GM12878 (cell line): ENCODE data around the gene PITPNB. TPM values are rescaled to one million over a fixed set of nuclear protein-coding genes. Genes with fewer than 3 reads are reported as not detected.

Source experiments
- ATAC-seq: fragments of 200-7000 bp; cut with Tn5 transposase; 3 replicates; pipeline ENCODE4 v1.9.1; 2020; ENCODE audit warnings: mild to moderate bottlenecking, moderate library complexity
- BruUV-seq: library from RNA; stranded (reverse); fragments of 400-500 nt; replicated peaks from 2 replicates; lab custom pipeline; 2021; lab: Mats Ljungman, UMichigan
- CTCF ChIA-PET: fragments of 300-600 bp; sonication (Branson Sonifier 250); formaldehyde crosslinking; extraction: SDS; loops from one replicate; lab custom pipeline; 2021; ENCODE audit warnings: inconsistent platforms; lab: Yijun Ruan, JAX
- POLR2A ChIA-PET: fragments of 350-600 bp; formaldehyde crosslinking; extraction: SDS; loops from one replicate; lab custom pipeline; 2021; ENCODE audit warnings: inconsistent platforms; lab: Charles Lee
- RAD21 ChIA-PET: fragments of 300-600 bp; sonication (Branson Sonifier 250); formaldehyde crosslinking; loops from one replicate; lab custom pipeline; 2023; ENCODE audit warnings: antibody characterized with exemption; ENCODE audit not compliant: unreplicated experiment; lab: Charles Lee
- SMC1A ChIA-PET: fragments of 300-600 bp; sonication (Branson Sonifier 250); formaldehyde crosslinking; loops from one replicate; lab custom pipeline; 2023; ENCODE audit not compliant: unreplicated experiment, uncharacterized antibody; lab: Charles Lee
- DNase-seq: peaks from one replicate; pipeline ENCODE4 v3.0.0-alpha.2; 2011; ENCODE audit warnings: low read depth, low spot score
- FAIRE-seq: peaks from 3 replicates; lab custom pipeline; 2011; peaks lifted over from hg19 to GRCh38; lab: Jason Lieb, UNC
- H2AFZ ChIP-seq: 2 replicates; pipeline ENCODE4 v1.6.0; 2011; ENCODE audit warnings: low read depth, low read length, control low read depth; ENCODE audit not compliant: control insufficient read depth
- H3K27ac ChIP-seq: 2 replicates; pipeline ENCODE4 v1.5.1; 2011; ENCODE audit warnings: control low read depth; ENCODE audit not compliant: control insufficient read depth, insufficient read depth
- H3K27me3 ChIP-seq, 2 experiments: replicated peaks in 1 of 2; 2 replicates each; pipeline versions ENCODE4 v1.6.0 to v1.6.1; 2011; ENCODE audit warnings: low read length in 1 of 2; ENCODE audit not compliant: control insufficient read depth in 2 of 2, insufficient read depth in 2 of 2
- H3K36me3 ChIP-seq, 2 experiments: 2 replicates each; pipeline ENCODE4 v1.5.1; 2011; ENCODE audit warnings: low read length in 1 of 2; ENCODE audit not compliant: control insufficient read depth in 2 of 2, insufficient read depth in 2 of 2
- H3K4me1 ChIP-seq: 2 replicates; pipeline ENCODE4 v1.6.1; 2011; ENCODE audit warnings: mild to moderate bottlenecking, low read length, moderate library complexity, mixed read lengths; ENCODE audit not compliant: control insufficient read depth, insufficient read depth
- H3K4me2 ChIP-seq: 2 replicates; pipeline ENCODE4 v1.6.0; 2011; ENCODE audit warnings: control low read depth; ENCODE audit not compliant: control insufficient read depth, insufficient read depth
- H3K4me3 ChIP-seq: fragments of 200-600 bp; sonication (generic); 2 replicates; pipeline ENCODE4 v1.5.1; 2016
- H3K79me2 ChIP-seq: 2 replicates; pipeline ENCODE4 v1.6.0; 2011; ENCODE audit warnings: low read length; ENCODE audit not compliant: control insufficient read depth, insufficient read depth
- H3K9ac ChIP-seq: 2 replicates; pipeline ENCODE4 v1.8.0; 2011; ENCODE audit warnings: low read length, control low read depth, mixed read lengths; ENCODE audit not compliant: control insufficient read depth, insufficient read depth
- H3K9me3 ChIP-seq: replicated peaks from 3 replicates; pipeline ENCODE4 v1.5.1; 2011; ENCODE audit warnings: mild to moderate bottlenecking, low read length; ENCODE audit not compliant: control insufficient read depth, insufficient read depth
- H4K20me1 ChIP-seq: 2 replicates; pipeline ENCODE4 v1.6.0; 2011; ENCODE audit not compliant: control insufficient read depth, insufficient read depth
- BCL3 ChIP-seq: IDR thresholded peaks from 2 replicates; pipeline ENCODE4 v1.6.1; 2011; ENCODE audit warnings: borderline replicate concordance, low read depth, mild to moderate bottlenecking, moderate library complexity, low read length; ENCODE audit not compliant: insufficient read depth, poor library complexity, severe bottlenecking
- CUX1 ChIP-seq: IDR thresholded peaks from 2 replicates; pipeline ENCODE4 v1.6.1; 2012; ENCODE audit warnings: improper control_type of control experiment, low read depth, low read length; ENCODE audit not compliant: insufficient replicate concordance
- HCFC1 ChIP-seq: fragments of 150-350 bp; IDR thresholded peaks from 2 replicates; pipeline ENCODE4 v1.6.1; 2014; ENCODE audit warnings: low read length
- MYB ChIP-seq: fragments of 150-350 bp; IDR thresholded peaks from 2 replicates; pipeline ENCODE4 v1.6.1; 2014; ENCODE audit warnings: mild to moderate bottlenecking, low read depth, low read length, borderline replicate concordance
- SIN3A ChIP-seq: IDR thresholded peaks from 2 replicates; pipeline ENCODE4 v1.6.1; 2012; ENCODE audit warnings: low read depth, low read length, improper control_type of control experiment
- SREBF2 ChIP-seq: IDR thresholded peaks from 2 replicates; pipeline ENCODE4 v1.6.1; 2012; ENCODE audit warnings: mild to moderate bottlenecking, low read length
- ZNF622 ChIP-seq: fragments of 450-650 bp; IDR thresholded peaks from 2 replicates; pipeline ENCODE4 v1.6.1; 2017; ENCODE audit warnings: mild to moderate bottlenecking, inconsistent platforms
- WGBS: methylation state at CpG from one replicate; pipeline ENCODE4 v1.1.6; 2016; ENCODE audit warnings: low lambda C conversion rate; ENCODE audit not compliant: insufficient replicate concordance, insufficient coverage; ENCODE audit errors: missing lambda C conversion rate; 5-methylcytosine and 5-hydroxymethylcytosine counted together
- in situ Hi-C: fragments of 300-500 bp; cut with MboI; formaldehyde crosslinking; loops from 9 replicates; pipeline ENCODE4 v1.14.3; 2018; ENCODE audit warnings: mixed read lengths
- intact Hi-C: fragments of 100-400 bp; cut with micrococcal nuclease; formaldehyde crosslinking; loops from one replicate; pipeline ENCODE4 v1.14.2; 2022; ENCODE audit not compliant: unreplicated experiment
- polyA plus RNA-seq, 11 experiments: library from polyadenylated mRNA; depleted of rRNA in 4 of 11; unstranded in 6 of 11; stranded (reverse) in 5 of 11; fragments of >200 nt; fragmentation: Nextera tagmentation in 4 of 11; fragmentation: Illumina TruSeq in 1 of 11; extraction: Ambion mirVana in 4 of 11; extraction: Trizol in 1 of 11; gene quantifications; 1 replicate in 1 of 11; 2 replicates in 10 of 11; pipeline versions ENCODE4 v1.2.1 to v1.2.3, GENCODE V29; 2011 to 2016; ENCODE audit warnings: inconsistent platforms in 2 of 11, missing spikeins in 2 of 11, low read depth in 1 of 11
- total RNA-seq, 4 experiments: library from RNA; depleted of rRNA in 3 of 4; stranded (reverse); fragments of >200 nt in 3 of 4; fragmentation: Illumina TruSeq in 1 of 4; extraction: Trizol in 1 of 4; gene quantifications; 2 replicates each; pipeline versions ENCODE4 v1.2.1 to v1.2.3, GENCODE V29; 2013 to 2021
- TF ChIP-seq, protein P1 (sequence below): fragments of 450-650 bp; IDR thresholded peaks from 2 replicates; pipeline ENCODE4 v1.6.1; 2018; ENCODE audit warnings: borderline replicate concordance, mild to moderate bottlenecking; ENCODE audit not compliant: partially characterized antibody

PITPNB gene
- total and polyA plus RNA-seq, 10 of the 15 experiments (the other 5 are each of a cell fraction or from before 2014, with no cell fraction given): 19.7 to 116 (median 64.9) TPM

GRCh38 chr22:27833803-27834202, 85.3 kb downstream of the PITPNB start (continued):
- TF ChIP-seq SIN3A (no peak), SREBF2 (no peak), CUX1 (no peak)

GRCh38 chr22:27832606-27833005, 86.5 kb downstream of the PITPNB start:
- DNase-seq: no peak
- no peaks in the 10 kb centered on the region for H3K4me1 ChIP-seq
- H3K9me3 ChIP-seq: no peaks in the 10 kb centered on the region
- CTCF ChIA-PET: no interaction called here
- POLR2A ChIA-PET: no interaction called here
- no TSS peak for BruUV-seq
- H3K79me2 ChIP-seq: no peaks in the 10 kb centered on the region
- H3K27me3 ChIP-seq: no peaks in the 10 kb centered on the region
- no peak for ATAC-seq
- in situ Hi-C loops: no loop called here
- SMC1A ChIA-PET: no interaction called here
- H3K4me3 ChIP-seq: no peak overlapping the region
- H3K36me3 ChIP-seq: no peaks in the 10 kb centered on the region
- no peak for FAIRE-seq
- RAD21 ChIA-PET: no interaction called here
- H4K20me1 ChIP-seq: no peaks in the 10 kb centered on the region
- H2AFZ ChIP-seq: no peak overlapping the region
- whole genome bisulfite sequencing: 66% methylated on average over 6 of the region's 7 CpGs
- H3K4me2 ChIP-seq: no peak overlapping the region
- no peak overlapping the region for H3K27ac ChIP-seq
- no peak overlapping the region for H3K9ac ChIP-seq
- intact Hi-C loops: no loop called here
- TF ChIP-seq, protein P1, sequence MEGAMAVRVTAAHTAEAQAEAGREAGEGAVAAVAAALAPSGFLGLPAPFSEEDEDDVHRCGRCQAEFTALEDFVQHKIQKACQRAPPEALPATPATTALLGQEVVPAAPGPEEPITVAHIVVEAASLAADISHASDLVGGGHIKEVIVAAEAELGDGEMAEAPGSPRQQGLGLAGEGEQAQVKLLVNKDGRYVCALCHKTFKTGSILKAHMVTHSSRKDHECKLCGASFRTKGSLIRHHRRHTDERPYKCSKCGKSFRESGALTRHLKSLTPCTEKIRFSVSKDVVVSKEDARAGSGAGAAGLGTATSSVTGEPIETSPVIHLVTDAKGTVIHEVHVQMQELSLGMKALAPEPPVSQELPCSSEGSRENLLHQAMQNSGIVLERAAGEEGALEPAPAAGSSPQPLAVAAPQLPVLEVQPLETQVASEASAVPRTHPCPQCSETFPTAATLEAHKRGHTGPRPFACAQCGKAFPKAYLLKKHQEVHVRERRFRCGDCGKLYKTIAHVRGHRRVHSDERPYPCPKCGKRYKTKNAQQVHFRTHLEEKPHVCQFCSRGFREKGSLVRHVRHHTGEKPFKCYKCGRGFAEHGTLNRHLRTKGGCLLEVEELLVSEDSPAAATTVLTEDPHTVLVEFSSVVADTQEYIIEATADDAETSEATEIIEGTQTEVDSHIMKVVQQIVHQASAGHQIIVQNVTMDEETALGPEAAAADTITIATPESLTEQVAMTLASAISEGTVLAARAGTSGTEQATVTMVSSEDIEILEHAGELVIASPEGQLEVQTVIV: no peak
- TF ChIP-seq MYB: no peak
- TF ChIP-seq BCL3: no peak
- TF ChIP-seq CUX1: no peak
- TF ChIP-seq HCFC1: no peak
- no peak for TF ChIP-seq ZNF622
